Measurements from ENCODE around the gene HTR1A. TPM values are rescaled to one million over a fixed set of nuclear protein-coding genes. Genes with fewer than 3 reads are reported as not detected.

The HTR1A gene
- total and polyA plus RNA-seq, 2 of the 8 experiments (the other 6 are each of a cell fraction or from before 2014, with no cell fraction given) = 4.7 to 6.5 TPM

DNA sequence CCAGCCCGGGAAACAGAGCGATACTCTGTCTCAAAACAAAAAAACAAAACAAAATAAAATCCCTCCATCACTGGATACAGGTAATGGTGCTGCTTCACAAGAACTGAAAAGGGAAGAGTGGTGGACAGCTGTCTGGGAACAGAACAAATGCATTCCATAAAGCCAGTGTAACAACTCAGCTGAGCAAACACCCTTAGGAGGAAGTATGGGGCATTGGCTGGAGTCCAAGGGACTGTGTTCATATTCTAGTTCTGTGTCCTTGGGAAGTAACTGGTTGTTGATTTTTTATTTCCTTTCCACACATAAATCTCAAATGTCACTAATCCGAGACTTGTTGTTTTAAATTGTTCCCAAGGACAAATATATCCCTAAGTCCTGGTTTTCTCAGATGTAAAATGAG is 38.3 kb downstream of the HTR1A start:
- no peak overlapping the region for H3K18ac ChIP-seq (ENCODE audit: extremely low read depth, low read length)
- WGBS, 2 experiments (ENCODE audit: extremely low coverage in 1 of 2, insufficient coverage in 1 of 2, insufficient read length in 1 of 2, insufficient replicate concordance in 2 of 2, low coverage in 1 of 2, low lambda C conversion rate in 2 of 2, missing lambda C conversion rate in 1 of 2) = 90% methylated on average over 3 of the region's 3 CpGs; no CpG with 5 or more reads in 1 of the 2 experiments
- TF ChIP-seq SP1 (IDR thresholded peaks at IDR 0.05; ENCODE audit: low read depth, low read length) = no peak
- H3K4me1 ChIP-seq (replicated peaks in 1 of 4; ENCODE audit: control insufficient read depth in 3 of 4, insufficient read depth in 4 of 4, low read length in 3 of 4) = peaks cover 0 to 3% (median 0%) of the 10 kb centered on the region in 4 experiments; a peak in 1 of 7 replicates
- H3K56ac ChIP-seq (replicated peaks; ENCODE audit: insufficient read length, low read depth, low read length) = no peak overlapping the region
- DNase-seq (ENCODE audit: low read depth in 1 of 2, low spot score in 2 of 2) (no peak), FAIRE-seq (no peak)
- H2AFZ ChIP-seq (ENCODE audit: low read length) = no peak overlapping the region
- H3K23ac ChIP-seq (ENCODE audit: insufficient read length) = no peak overlapping the region
- H2BK15ac ChIP-seq (ENCODE audit: low read length) = no peak overlapping the region
- H3K4me2 ChIP-seq (ENCODE audit: insufficient read depth in 1 of 2, low read depth in 2 of 2, low read length in 2 of 2) = no peak overlapping the region
- no peaks in the 10 kb centered on the region for H3K79me2 ChIP-seq (ENCODE audit: control insufficient read depth in 1 of 2, insufficient read depth in 2 of 2, low read length in 2 of 2)
- ChIA-PET CTCF (ENCODE audit: partially characterized antibody) (interaction anchor here (0.5 kb wide), 1 partner anchor 12 kb away, joined by 3 read pairs; no protein-coding TSS in a partner anchor), POLR2A (ENCODE audit: partially characterized antibody) (no interaction called here)
- H3K9me3 ChIP-seq (ENCODE audit: insufficient read depth in 2 of 2, low read depth in 1 of 2, low read length in 1 of 2) = no peaks in the 10 kb centered on the region
- H4K8ac ChIP-seq (ENCODE audit: extremely low read depth, insufficient read depth, low read length) = no peak overlapping the region
- H2AK5ac ChIP-seq (ENCODE audit: low read depth, low read length) = no peak overlapping the region
- no peaks in the 10 kb centered on the region for H3K36me3 ChIP-seq (ENCODE audit: control insufficient read depth in 2 of 4, insufficient read depth in 4 of 4, low read length in 3 of 4)
- H4K5ac ChIP-seq (ENCODE audit: insufficient read length, low read depth, low read length) = no peak overlapping the region
- H3K4me3 ChIP-seq (ENCODE audit: extremely low read depth in 1 of 4, insufficient read depth in 2 of 4, low read depth in 3 of 4, low read length in 4 of 4) = no peak overlapping the region
- H4K91ac ChIP-seq (replicated peaks; ENCODE audit: insufficient read length, low read length) = no peak overlapping the region
- no peak overlapping the region for H2BK120ac ChIP-seq (replicated peaks; ENCODE audit: low read depth, low read length)
- H3K27ac ChIP-seq (ENCODE audit: low read depth, low read length) = no peak overlapping the region
- H3K79me1 ChIP-seq (ENCODE audit: low read depth, low read length) = no peaks in the 10 kb centered on the region
- no peaks in the 10 kb centered on the region for H4K20me1 ChIP-seq (replicated peaks in 1 of 2; ENCODE audit: control insufficient read depth in 1 of 2, insufficient read depth in 2 of 2, low read length in 2 of 2)
- H3K4ac ChIP-seq (replicated peaks; ENCODE audit: insufficient read length, low read depth, low read length) = no peak overlapping the region
- no peaks in the 10 kb centered on the region for H3K23me2 ChIP-seq (ENCODE audit: low read depth, low read length)
- no peak overlapping the region for H2BK20ac ChIP-seq (ENCODE audit: low read length)
- no peak overlapping the region for H3K14ac ChIP-seq (ENCODE audit: insufficient read length)
- H2BK5ac ChIP-seq (ENCODE audit: low read depth, low read length) = no peak overlapping the region
- H3K27me3 ChIP-seq (replicated peaks in 1 of 4; ENCODE audit: control insufficient read depth in 3 of 4, extremely low read depth in 1 of 4, insufficient read depth in 3 of 4, low read length in 3 of 4) = no peaks in the 10 kb centered on the region
- H2BK12ac ChIP-seq (ENCODE audit: low read depth, low read length) = no peak overlapping the region
- no peak overlapping the region for H3K9ac ChIP-seq (replicated peaks in 1 of 4; ENCODE audit: extremely low read depth in 1 of 4, low read depth in 3 of 4, low read length in 3 of 4)
